K562 (cell line): ENCODE results near the gene FAM234B. TPM values are rescaled to one million over a fixed set of nuclear protein-coding genes. Genes with fewer than 3 reads are reported as not detected.

Experiments used
- ATAC-seq: fragments of 200-7000 bp; cut with Tn5 transposase; 3 replicates; pipeline ENCODE4 v1.9.1; 2020; ENCODE audit warnings: moderate library complexity
- BruUV-seq: library from RNA; stranded (reverse); fragments of 400-500 nt; replicated peaks from 2 replicates; lab custom pipeline; 2021; lab: Mats Ljungman, UMichigan
- CTCF ChIA-PET: fragments of 300-600 bp; formaldehyde crosslinking; extraction: SDS; loops from one replicate; lab custom pipeline; 2021; ENCODE audit warnings: low intra/inter-chr PET ratio; lab: Yijun Ruan, JAX
- POLR2A ChIA-PET: fragments of 300-600, 350-650 bp; sonication (Branson Sonifier 250); formaldehyde crosslinking; extraction: SDS; loops from one replicate; lab custom pipeline; 2021; ENCODE audit warnings: antibody characterized with exemption, inconsistent platforms; lab: Yijun Ruan, JAX
- DNase-seq, 4 experiments: peaks; one replicate each; pipeline versions ENCODE4 v3.0.0 to v3.0.0-alpha.2; 2011 to 2018; ENCODE audit warnings: low spot score in 3 of 4, mixed read lengths in 3 of 4; ENCODE audit errors: extremely low read depth in 1 of 4
- FAIRE-seq: peaks from 2 replicates; lab custom pipeline; 2011; peaks lifted over from hg19 to GRCh38; lab: Jason Lieb, UNC
- H2AFZ ChIP-seq: 2 replicates; pipeline ENCODE4 v1.6.0; 2011; ENCODE audit warnings: low read depth, low read length, control low read depth, inconsistent platforms
- H3K27ac ChIP-seq: fragments of 200-600 bp; 3 replicates; pipeline ENCODE4 v1.8.0; 2011; ENCODE audit warnings: low read depth, mild to moderate bottlenecking, control low read depth, inconsistent platforms, low read length, moderate library complexity, mixed read lengths; ENCODE audit errors: extremely low read depth
- H3K27me3 ChIP-seq, 2 experiments: fragments of 300-600 bp in 1 of 2; 2 replicates in 1 of 2; 3 replicates in 1 of 2; pipeline versions ENCODE4 v1.6.0 to v1.8.0; 2011; ENCODE audit warnings: inconsistent platforms in 2 of 2, low read length in 2 of 2, mild to moderate bottlenecking in 1 of 2, mixed read lengths in 1 of 2, moderate library complexity in 1 of 2; ENCODE audit not compliant: control insufficient read depth in 2 of 2, insufficient read depth in 2 of 2
- H3K36me3 ChIP-seq: fragments of 300-600 bp; 3 replicates; pipeline ENCODE4 v1.8.0; 2011; ENCODE audit warnings: mild to moderate bottlenecking, low read length, inconsistent platforms; ENCODE audit not compliant: control insufficient read depth, insufficient read depth
- H3K4me1 ChIP-seq, 2 experiments: fragments of 200-600 bp in 1 of 2; replicated peaks in 1 of 2; 2 replicates in 1 of 2; 3 replicates in 1 of 2; pipeline versions ENCODE4 v1.5.1 to v1.8.0; 2011; ENCODE audit warnings: inconsistent platforms in 2 of 2, low read length in 2 of 2, mild to moderate bottlenecking in 1 of 2, mixed read lengths in 1 of 2, moderate library complexity in 1 of 2; ENCODE audit not compliant: control insufficient read depth in 2 of 2, insufficient read depth in 2 of 2
- H3K4me2 ChIP-seq: 2 replicates; pipeline ENCODE4 v1.6.1; 2011; ENCODE audit warnings: low read length, control low read depth, inconsistent platforms, mixed read lengths; ENCODE audit not compliant: insufficient read depth
- H3K4me3 ChIP-seq: fragments of 200-600 bp; sonication (generic), shearing (Covaris generic); 2 replicates; pipeline ENCODE4 v1.5.1; 2016; ENCODE audit warnings: control low read depth, inconsistent platforms
- H3K79me2 ChIP-seq: fragments of 200-600 bp; 3 replicates; pipeline ENCODE4 v1.8.0; 2011; ENCODE audit warnings: low read length, inconsistent platforms; ENCODE audit not compliant: control insufficient read depth, insufficient read depth
- H3K9ac ChIP-seq, 2 experiments: 2 replicates each; pipeline versions ENCODE4 v1.6.0 to v1.6.1; 2011; ENCODE audit warnings: low read depth in 2 of 2, low read length in 2 of 2, control low read depth in 1 of 2, inconsistent platforms in 1 of 2, mild to moderate bottlenecking in 1 of 2, mixed read lengths in 1 of 2; ENCODE audit not compliant: insufficient read depth in 1 of 2
- H3K9me1 ChIP-seq: one replicate; pipeline ENCODE4 v1.6.0; 2011; ENCODE audit warnings: inconsistent platforms, mild to moderate bottlenecking, low read length, moderate library complexity; ENCODE audit not compliant: control insufficient read depth, insufficient read depth
- H3K9me3 ChIP-seq: replicated peaks from 2 replicates; pipeline ENCODE4 v1.5.1; 2011; ENCODE audit warnings: low read depth, low read length, inconsistent platforms; ENCODE audit not compliant: control insufficient read depth, insufficient read depth
- H4K20me1 ChIP-seq: replicated peaks from 2 replicates; pipeline ENCODE4 v1.6.1; 2011; ENCODE audit warnings: low read length, inconsistent platforms, mixed read lengths; ENCODE audit not compliant: control insufficient read depth, insufficient read depth
- AFF4 ChIP-seq: sonication (generic); formaldehyde crosslinking; IDR thresholded peaks from 2 replicates; pipeline ENCODE4 v1.8.0; 2023; ENCODE audit warnings: mild to moderate bottlenecking, missing genetic modification reagents
- DPF2 ChIP-seq: fragments of 450-650 bp; IDR thresholded peaks from 2 replicates; pipeline ENCODE4 v1.6.1; 2016
- FOSL1 ChIP-seq: fragments of 200-800 bp; sonication (Bioruptor generic); conservative IDR thresholded peaks from 2 replicates; pipeline ENCODE4 v1.6.1; 2016; ENCODE audit warnings: missing genetic modification characterization, missing compliant biosample characterization
- HDAC3 ChIP-seq: fragments of 450-650 bp; IDR thresholded peaks from 2 replicates; pipeline ENCODE4 v1.6.1; 2018; ENCODE audit warnings: borderline replicate concordance, mild to moderate bottlenecking, moderate library complexity; ENCODE audit not compliant: partially characterized antibody
- HNRNPH1 ChIP-seq: fragments of 200-400 bp; formaldehyde crosslinking; optimal IDR thresholded peaks from 2 replicates; pipeline ENCODE3; 2017; ENCODE audit warnings: low read depth, mild to moderate bottlenecking, low read length, moderate library complexity
- SMAD3 ChIP-seq: fragments of 450-650 bp; formaldehyde crosslinking; conservative IDR thresholded peaks from 2 replicates; pipeline ENCODE4 v1.4.0; 2020; ENCODE audit warnings: mild to moderate bottlenecking
- SRSF7 ChIP-seq: fragments of 200-400 bp; formaldehyde crosslinking; optimal IDR thresholded peaks from 2 replicates; pipeline ENCODE3; 2017; ENCODE audit warnings: mild to moderate bottlenecking, low read depth, low read length
- ZNF224 ChIP-seq: sonication (generic); formaldehyde crosslinking; IDR thresholded peaks from 2 replicates; pipeline ENCODE4 v1.8.0; 2022; ENCODE audit warnings: mild to moderate bottlenecking, missing genetic modification reagents
- ZNF23 ChIP-seq: fragments of 250-450 bp; sonication (Bioruptor Pico); IDR thresholded peaks from 2 replicates; pipeline ENCODE4 v1.4.0; 2020; ENCODE audit warnings: mild to moderate bottlenecking
- ZNF707 ChIP-seq: fragments of 250-450 bp; sonication (Bioruptor Pico); conservative IDR thresholded peaks from 2 replicates; pipeline ENCODE4 v1.8.0; 2022; ENCODE audit warnings: inconsistent platforms, mild to moderate bottlenecking, moderate library complexity
- WGBS: fragments of 100-300 bp; shearing (Covaris generic); methylation state at CpG from one replicate; pipeline ENCODE4 v1.1.6; 2016; ENCODE audit warnings: low coverage, mixed read lengths; ENCODE audit not compliant: insufficient coverage; ENCODE audit errors: missing lambda C conversion rate; 5-methylcytosine and 5-hydroxymethylcytosine counted together
- in situ Hi-C: fragments of 300-500 bp; cut with MboI; formaldehyde crosslinking; loops from 4 replicates; pipeline ENCODE4 v1.15.0; 2018; ENCODE audit warnings: inconsistent platforms, mixed read lengths
- intact Hi-C: fragments of 100-400 bp; cut with micrococcal nuclease; formaldehyde crosslinking; loops from 2 replicates; pipeline ENCODE4 v1.14.2; 2022
- polyA plus RNA-seq, 8 experiments: library from polyadenylated mRNA; depleted of rRNA in 4 of 8; stranded (reverse) in 5 of 8; unstranded in 3 of 8; fragments of >200 nt; fragmentation: Nextera tagmentation in 2 of 8; fragmentation: Illumina TruSeq in 1 of 8; extraction: Ambion mirVana in 2 of 8; extraction: Trizol in 1 of 8; gene quantifications; 2 replicates each; pipeline versions ENCODE4 v1.2.1 to v1.2.3, GENCODE V29; 2011 to 2014; ENCODE audit warnings: inconsistent platforms in 1 of 8, missing spikeins in 1 of 8
- total RNA-seq, 7 experiments: library from RNA; depleted of rRNA in 6 of 7; stranded (reverse); fragments of >200 nt in 6 of 7; fragmentation: Illumina TruSeq in 2 of 7; extraction: Trizol in 2 of 7; gene quantifications; 2 replicates each; pipeline versions ENCODE4 v1.2.1 to v1.2.3, GENCODE V29; 2011 to 2021; ENCODE audit warnings: low replicate concordance in 1 of 7
- TF ChIP-seq, protein P1 (sequence below): sonication (generic); formaldehyde crosslinking; IDR thresholded peaks from 2 replicates; pipeline ENCODE4 v1.8.1; 2023; ENCODE audit warnings: mild to moderate bottlenecking, missing genetic modification reagents

Gene FAM234B
- total and polyA plus RNA-seq, 9 of the 15 experiments (the other 6 are each of a cell fraction or from before 2014, with no cell fraction given) = 1.00 to 4.3 (median 2.0) TPM

GRCh38 chr12:12997156-12997555 is 47.0 kb upstream of the FAM234B start:
- no peak overlapping the region for H3K27ac ChIP-seq
- no peak overlapping the region for H3K4me2 ChIP-seq
- H3K4me3 ChIP-seq = no peak overlapping the region
- in situ Hi-C loops (no loop called here), intact Hi-C loops (no loop called here)
- H3K9ac ChIP-seq = no peak overlapping the region
- no peak for DNase-seq
- no peak overlapping the region for H2AFZ ChIP-seq
- H3K79me2 ChIP-seq = no peaks in the 10 kb centered on the region
- no peaks in the 10 kb centered on the region for H3K36me3 ChIP-seq
- FAIRE-seq = no peak
- POLR2A ChIA-PET = interaction anchor here (1.1 kb wide), 1 partner anchor 105 kb away, joined by 3 read pairs; no protein-coding TSS in a partner anchor
- no peaks in the 10 kb centered on the region for H3K9me3 ChIP-seq
- no peaks in the 10 kb centered on the region for H3K9me1 ChIP-seq
- no peaks in the 10 kb centered on the region for H3K27me3 ChIP-seq
- no peak for TF ChIP-seq SRSF7
- TF ChIP-seq, protein P1, sequence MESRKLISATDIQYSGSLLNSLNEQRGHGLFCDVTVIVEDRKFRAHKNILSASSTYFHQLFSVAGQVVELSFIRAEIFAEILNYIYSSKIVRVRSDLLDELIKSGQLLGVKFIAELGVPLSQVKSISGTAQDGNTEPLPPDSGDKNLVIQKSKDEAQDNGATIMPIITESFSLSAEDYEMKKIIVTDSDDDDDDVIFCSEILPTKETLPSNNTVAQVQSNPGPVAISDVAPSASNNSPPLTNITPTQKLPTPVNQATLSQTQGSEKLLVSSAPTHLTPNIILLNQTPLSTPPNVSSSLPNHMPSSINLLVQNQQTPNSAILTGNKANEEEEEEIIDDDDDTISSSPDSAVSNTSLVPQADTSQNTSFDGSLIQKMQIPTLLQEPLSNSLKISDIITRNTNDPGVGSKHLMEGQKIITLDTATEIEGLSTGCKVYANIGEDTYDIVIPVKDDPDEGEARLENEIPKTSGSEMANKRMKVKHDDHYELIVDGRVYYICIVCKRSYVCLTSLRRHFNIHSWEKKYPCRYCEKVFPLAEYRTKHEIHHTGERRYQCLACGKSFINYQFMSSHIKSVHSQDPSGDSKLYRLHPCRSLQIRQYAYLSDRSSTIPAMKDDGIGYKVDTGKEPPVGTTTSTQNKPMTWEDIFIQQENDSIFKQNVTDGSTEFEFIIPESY (CRISPR knock-in tag) = no peak
- TF ChIP-seq AFF4 (CRISPR knock-in tag) = no peak
- TF ChIP-seq HNRNPH1 = no peak
- TF ChIP-seq DPF2 = no peak
- no peak for TF ChIP-seq HDAC3
- TF ChIP-seq ZNF707 (CRISPR knock-in tag) = no peak
- TF ChIP-seq ZNF23 = no peak
- no peak for TF ChIP-seq ZNF224 (CRISPR knock-in tag)
- no peak for TF ChIP-seq SMAD3 (CRISPR knock-in tag)
- no peak for TF ChIP-seq FOSL1 (tag)
- CTCF ChIA-PET = no interaction called here
- WGBS = 67% methylated on average over 3 of the region's 3 CpGs
- no peak for ATAC-seq
- BruUV-seq = no TSS peak
- H3K4me1 ChIP-seq = peaks cover 6 to 22% of the 10 kb centered on the region in 2 experiments; a peak in 4 of 5 replicates
- 0 out of 2 replicates have a peak, but pooled peaks cover 5% of the 10 kb centered on the region for H4K20me1 ChIP-seq
